HG02981 (cell line): ENCODE measurements around the gene KANSL1.

Experiments used
- ATAC-seq: cut with Tn5 transposase; IDR thresholded peaks from one replicate; pipeline ENCODE4 v1.9.1; 2021; ENCODE audit warnings: mild to moderate bottlenecking, moderate library complexity; ENCODE audit not compliant: unreplicated experiment

Gene KANSL1

DNA sequence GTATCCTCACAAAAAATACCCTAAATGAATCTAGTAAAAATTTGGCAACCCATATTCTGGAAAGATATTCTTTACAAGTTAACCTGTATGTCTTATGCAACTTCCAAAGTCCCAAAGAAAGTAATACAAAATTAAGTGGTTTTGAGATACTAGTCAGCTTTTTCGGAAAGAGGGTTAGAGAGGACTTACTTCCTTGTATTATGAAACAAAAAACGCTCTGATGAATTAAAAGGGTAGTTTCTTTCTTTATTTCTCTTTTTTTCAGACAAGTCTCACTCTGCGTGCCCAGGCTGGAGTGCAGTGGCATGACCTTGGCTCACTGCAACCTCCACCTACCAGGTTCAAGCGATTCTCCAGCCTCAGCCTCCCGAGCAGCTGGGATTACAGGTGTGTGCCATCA is 51.6 kb downstream of the KANSL1 start:
- ATAC-seq: no peak

DNA sequence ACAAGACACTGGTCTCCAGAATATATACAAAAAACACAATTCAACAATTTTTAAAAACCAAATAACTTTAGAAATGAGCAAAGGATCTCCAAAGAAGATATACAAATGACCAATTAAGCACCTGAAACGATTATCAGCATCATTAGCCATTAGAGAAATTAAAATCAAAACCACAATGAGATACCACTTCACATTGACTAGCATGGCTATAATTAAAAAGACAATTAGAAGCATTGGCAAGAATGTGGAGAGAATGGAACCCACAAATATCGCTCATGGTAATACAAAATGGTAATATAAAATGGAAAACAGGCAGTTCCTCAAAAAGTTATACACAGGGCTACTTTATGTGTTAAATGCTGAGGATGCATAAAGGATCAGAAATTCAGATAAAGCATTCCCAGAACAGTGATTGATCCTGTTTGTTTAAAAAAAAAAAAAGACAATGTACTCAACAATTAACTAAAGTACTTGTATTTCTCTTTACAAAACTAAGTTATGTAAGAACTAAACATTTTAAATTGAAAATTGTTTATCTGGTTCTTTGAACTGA is 52.5 kb downstream of the KANSL1 start:
- no peak for ATAC-seq

DNA sequence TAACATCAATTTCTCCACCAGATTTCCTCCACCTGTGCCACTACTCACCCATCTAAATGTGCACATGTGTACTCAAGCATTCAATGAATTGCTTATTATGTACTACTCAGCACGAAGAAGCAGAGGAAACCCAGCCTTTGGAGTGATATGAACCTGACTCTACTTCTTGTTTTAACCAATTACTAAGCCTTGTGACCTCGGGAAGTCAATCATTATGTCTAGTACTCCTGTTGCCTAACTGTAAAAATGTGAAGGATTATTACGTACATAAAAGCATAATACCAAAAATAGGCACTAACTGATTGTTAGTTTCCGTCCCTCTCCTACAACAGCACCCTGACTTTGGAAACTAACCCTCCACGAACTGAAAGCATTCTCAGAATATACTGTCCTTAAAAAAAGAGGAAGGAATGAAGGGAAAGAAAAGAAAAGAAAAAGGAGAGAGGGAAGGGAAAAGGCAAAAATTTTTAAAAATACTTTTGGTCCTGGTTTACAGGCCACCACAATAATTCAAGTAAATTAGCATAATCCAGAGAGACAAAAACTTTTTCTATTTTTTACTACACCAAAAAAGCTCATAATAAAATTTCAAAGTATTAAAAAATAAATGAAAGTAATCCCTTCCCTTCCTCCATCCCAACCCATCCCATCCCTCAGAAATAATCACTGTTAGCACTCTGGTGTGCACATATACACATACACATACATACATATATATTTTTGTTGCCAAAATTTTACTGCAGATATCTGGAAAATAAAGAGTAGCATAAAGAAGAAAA is 53.6 kb downstream of the KANSL1 start:
- ATAC-seq: no peak

DNA sequence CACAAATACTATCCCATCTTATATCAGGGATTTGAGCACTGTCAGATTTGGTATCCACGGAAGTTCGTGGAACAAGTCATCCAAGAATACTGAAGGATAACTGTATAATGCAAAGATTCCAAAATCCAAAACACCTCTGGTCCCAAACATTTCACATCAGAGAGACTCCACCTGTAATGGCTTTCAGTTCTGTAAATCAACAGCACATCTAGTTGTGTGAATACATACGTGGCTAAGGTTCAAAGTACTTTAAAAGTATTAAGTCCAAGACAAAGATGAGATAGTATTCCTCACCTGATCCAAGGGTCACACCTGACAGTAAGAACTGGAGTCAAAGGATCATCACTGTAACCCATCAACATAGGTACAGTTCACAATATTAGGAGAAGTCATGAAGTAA is 54.8 kb downstream of the KANSL1 start:
- ATAC-seq: no peak

DNA sequence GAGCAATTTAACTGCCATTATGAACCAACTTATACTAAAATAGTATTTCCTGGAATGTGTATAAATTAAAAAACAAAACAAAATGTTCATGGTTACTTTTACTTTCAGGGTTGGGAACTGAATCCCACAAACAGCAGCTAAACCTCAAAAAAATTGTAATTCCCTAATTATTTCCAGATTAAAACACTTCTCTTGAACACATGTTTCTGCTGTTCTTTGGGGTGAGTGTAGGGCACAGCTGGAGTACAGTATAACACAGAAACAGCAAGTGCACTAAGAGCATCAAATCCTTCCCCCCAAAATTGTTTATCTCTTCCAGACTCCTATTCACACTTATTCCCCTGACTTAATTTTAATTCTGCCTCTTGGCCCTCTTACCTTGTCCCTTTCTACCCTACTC is 56.4 kb downstream of the KANSL1 start:
- ATAC-seq: no peak

DNA sequence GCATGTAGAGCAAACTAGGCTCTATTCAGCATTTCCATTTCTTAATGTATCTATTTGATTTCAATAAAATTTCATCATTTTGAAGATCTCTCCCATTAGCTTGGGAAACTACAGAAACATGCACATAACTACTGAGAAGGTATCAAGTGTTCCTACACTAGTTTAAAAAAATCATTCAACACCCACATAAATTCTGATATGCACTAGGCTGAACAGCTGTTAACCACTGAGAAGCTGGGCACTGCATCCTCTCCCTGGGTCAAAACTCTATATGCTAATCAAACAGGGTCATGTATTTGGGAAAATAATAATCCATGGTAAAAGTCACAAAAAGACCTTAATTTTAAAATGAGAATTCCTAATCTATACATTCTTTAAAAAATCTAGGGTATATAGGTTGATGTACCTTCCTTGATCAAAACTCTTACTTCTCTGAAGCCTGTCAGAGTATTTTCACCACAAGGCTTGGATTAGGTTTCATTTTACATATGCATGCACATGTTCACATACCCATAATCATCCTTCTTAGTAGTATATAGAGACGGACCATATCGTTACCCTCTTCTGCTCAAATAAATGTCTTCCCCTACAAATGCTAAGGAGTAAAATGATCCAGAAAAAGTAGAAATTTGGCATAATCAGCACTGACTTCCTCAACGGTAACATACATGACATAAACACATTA is 57.2 kb downstream of the KANSL1 start:
- no peak for ATAC-seq

DNA sequence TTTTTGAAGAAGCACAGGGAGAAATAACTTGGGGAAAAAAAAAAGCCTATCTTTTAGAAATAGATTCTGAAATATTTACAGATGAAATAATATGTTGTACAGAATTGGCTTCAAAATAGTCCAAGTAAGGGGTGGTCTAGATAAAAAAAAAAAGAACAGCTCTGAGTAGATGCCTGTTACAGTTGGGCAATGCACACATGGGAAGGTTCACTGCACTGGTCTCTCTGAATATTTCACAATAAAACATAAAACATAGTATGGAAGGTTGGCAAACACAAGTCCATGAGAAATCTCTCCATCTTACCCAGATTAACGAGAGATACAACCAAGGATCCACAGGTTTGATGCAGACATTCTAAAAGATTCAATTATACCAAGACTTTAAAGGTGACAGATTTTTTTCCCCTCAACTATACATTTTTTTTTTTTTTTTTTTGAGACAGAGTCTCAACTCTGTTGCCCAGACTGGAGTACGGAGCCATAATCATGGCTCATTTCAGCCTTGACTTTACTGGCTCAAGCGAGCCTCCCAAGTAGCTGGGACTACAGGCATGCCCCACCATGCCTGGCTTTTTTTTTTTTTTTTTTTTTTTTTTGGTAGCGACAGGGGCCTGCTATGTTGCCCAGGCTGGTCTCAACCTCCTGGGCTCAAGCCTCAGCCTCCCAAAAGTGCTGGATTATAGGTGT is 58.0 kb downstream of the KANSL1 start:
- ATAC-seq: no peak

DNA sequence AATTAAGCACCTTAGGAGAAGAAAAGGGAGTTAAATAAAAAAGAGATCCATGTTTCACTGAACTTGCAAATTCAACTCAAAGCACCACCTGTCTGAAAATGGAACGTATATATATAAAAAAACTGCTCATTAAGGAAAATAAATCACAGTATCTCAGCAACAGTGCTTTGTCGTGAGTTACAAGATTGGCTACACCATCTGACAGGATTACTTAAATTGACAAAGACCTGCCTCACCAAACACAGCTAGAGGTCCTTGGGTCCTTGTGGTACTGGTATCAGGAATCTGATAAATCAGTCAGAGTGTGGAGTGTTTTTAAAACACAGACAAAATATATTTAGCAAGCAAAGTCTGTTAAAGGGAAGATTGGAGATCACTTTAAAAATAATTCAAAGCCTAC is 63.9 kb downstream of the KANSL1 start:
- no peak for ATAC-seq

DNA sequence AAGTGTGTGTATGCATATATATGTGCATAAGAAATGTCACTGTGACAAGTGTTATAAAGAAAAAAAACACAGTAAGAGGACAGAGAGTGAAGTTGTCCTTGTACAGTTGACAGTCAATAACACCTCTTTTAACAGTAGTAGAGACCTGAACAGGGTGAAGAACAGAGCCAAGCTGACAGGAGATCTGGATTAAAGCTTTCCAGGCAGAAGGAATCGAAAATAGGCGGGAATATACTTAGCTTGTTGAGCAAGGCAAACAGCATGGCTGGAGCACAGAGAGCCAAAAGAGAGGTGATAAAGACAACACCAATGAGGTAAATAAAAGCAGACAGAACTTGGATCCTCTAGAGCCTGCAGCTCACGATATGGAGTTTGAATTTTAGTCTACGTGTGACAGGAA is 64.8 kb downstream of the KANSL1 start:
- ATAC-seq: no peak

DNA sequence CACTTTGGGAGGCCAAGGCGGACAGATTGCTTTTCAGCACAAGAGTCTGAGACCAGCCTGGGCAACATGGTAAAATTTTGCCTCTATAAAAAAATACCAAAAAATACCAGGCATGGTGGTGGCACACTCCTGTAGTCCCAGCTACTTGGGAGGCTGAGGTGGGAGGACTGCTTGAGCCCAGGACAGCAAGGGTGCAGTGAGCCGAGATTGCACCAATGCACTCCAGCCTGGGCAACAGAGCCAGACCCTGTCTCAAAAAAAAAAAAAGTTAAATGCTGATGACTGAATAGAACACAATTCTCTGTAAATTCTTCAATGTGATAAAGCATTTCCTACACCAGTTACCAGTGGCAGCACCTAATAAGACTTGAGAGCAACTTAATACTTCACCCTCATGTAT is 65.7 kb downstream of the KANSL1 start:
- no peak for ATAC-seq

DNA sequence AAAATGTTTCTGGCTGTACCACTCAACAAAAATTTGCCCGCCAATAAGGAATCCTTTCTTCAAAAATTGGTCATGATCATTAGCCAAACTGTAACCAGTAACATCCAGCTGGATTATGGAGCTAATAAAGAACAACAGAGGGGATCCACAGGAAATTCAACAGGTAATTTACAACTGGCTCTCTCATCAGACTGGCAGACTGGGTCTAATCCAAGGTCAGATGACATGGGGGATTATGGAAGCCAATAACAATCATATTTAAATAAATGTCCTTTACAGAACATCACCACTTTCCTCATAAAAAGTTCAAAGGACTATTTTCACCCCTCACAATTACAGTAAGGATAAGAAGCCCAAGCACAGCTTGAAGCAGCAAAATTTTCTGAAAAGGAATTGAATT is 66.4 kb downstream of the KANSL1 start:
- no peak for ATAC-seq

DNA sequence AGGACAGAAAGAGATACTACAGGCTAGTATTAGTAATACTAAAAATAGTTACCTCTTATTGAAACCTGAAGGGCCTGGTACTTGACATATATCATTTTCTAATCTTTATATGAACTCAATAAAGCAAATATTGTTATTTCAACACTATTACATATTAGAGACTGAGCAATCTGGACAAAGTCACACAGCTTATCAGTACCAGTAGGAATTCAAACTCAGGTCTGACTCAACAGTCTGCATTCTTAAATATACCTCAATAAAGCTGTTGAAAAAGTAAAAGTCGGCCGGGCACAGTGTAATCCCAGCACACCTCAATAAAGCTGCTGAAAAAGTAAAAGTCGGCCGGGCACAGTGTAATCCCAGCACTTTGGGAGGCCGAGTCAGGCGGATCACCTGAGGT is 67.4 kb downstream of the KANSL1 start:
- ATAC-seq: no peak

DNA sequence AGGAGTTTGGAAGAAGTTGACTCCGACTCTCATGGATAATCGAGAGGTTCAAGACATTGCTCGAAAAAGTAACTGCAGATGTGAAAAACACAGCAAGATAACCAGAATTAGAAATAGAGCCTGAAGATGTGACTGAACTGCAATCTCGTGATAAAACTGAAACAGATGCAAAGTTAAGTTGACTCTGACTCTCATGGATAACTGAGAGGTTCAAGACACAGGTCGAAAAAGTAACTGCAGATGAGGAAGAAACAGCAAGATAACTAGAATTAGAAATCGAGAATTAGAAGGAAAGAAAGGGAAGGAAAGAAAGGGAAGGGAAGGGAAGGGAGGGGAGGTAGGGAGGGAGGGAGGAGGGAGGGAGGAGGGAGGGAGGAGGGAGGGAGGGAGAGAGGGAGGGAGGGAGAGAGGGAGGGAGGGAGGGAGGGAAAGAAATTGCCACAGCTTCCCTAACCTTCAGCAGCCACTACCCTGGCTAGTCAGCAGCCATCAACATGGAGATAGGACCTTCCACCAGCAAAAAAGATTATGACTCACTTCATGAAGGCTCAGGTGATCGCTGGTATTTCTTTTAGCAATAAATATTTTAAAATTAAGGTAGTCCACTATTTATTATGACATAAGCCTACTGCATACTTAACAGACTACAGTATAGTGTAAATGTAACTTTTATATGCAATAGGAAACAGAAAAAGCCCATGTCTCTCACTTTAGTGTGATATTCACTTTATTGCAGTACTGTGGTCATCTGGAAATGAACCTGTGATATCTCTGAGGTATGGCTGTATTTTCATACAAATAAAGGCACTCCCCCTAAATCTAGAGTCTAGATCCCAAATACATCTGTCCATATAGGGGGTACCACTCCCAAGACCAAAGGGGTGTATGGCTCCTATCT is 68.3 kb downstream of the KANSL1 start:
- no peak for ATAC-seq

DNA sequence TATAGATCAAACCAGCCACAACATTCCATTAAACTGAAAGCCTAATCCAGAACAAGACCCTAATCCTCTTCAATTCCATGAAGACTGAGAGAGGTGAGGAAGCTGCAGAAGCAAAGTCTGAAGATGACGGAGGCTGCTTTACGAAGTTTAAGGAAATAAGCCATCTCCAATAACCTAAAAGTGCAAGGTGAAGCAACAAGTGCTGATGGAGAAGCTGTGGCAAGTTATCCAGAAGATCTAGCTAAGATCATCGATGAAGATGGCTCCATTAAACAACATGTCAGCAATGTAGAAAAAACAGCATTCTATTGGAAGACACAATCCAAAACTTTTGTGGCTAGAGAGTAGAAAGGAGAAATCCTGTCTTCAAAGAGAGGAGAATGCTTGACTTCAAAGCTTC is 69.6 kb downstream of the KANSL1 start:
- ATAC-seq: no peak

DNA sequence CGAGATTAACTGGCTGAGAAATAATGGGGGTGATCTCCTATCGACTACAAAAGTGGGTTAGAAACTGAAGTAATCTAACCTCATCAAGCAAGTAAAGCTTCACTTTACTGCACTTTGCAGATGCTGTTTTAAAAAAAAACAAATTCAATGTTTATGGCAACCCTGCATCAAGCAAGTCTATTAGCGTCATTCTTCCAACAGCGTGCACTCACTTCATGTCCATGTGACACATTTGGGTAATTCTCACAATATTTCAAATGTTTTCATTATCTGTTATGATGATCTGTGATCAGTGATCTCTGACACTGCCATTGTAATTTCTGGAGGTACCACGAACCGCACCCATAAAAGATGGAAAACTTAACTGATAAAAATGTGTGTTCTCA is 70.8 kb downstream of the KANSL1 start:
- ATAC-seq: no peak

DNA sequence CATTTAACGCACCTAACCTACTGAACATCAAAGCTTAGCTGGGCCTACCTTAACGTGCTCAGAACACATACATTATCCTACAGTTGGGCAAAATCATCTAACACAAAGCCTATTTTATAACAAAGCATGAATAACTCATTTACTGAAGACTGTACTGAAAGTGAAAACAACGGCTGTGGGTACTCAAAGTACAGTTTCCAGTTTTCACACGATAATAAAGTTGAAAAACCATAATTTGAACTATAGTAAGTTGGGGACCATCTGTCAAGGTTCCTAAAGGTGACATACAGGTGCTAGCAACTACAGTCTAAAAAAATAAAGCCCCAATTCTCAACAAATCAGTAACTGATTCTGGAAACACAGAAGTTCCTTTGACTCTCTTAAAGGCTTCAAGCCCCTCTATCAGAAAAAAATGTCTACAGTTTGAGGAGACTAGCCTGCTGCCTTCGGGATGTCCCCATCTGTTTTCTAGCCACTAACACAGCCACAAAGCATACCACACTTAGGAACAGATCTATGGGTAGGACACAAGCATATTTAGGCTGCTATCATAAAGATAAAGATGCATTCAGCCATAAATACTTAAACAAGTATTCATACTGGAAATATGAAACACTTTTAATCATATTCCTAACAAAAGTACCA is 71.3 kb downstream of the KANSL1 start:
- no peak for ATAC-seq

DNA sequence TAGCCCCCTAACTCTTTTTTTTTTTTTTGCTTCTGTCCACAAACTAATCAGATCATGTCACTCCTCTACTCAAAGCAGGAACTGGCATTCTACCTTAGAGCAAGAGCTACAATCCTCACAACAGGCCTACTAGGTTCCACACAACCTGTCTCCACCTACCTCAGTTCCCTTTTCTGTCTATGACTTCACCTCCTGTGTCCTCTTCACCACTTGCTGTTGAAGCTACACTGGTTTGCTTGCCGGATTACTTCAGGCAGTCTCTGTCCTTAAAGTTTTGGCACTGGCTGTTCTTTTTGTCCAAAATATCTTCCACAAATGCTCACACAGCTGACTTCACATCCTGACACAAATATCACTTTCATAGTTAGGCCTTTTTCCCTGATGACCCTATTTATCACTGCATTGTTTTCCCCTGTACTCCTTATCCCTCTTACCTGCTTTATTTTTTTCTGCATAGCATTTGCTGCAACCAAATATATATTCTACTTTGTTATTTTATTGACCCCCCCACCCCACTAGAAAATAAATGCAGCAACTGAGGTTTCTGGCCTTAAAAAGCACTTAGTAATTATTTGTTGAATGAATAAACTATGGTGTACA is 72.0 kb downstream of the KANSL1 start:
- ATAC-seq: no peak

DNA sequence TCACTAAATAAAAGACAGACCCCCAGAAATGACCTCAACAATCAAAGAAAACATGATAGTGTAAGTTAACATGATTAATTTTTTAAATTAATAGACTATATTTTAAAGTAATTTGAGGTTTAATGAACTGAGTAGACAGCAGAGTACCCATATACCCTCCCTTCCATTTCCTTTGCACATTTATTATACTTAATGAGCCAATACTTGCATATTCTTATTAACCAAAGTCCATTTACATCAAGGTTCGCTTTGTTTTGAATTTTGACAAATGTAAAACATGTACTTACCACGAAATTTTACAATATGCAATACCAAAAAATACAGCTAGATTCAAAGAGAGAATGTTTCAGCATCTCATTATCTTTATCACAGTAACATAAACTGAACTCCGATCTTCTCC is 72.7 kb downstream of the KANSL1 start:
- ATAC-seq: no peak

DNA sequence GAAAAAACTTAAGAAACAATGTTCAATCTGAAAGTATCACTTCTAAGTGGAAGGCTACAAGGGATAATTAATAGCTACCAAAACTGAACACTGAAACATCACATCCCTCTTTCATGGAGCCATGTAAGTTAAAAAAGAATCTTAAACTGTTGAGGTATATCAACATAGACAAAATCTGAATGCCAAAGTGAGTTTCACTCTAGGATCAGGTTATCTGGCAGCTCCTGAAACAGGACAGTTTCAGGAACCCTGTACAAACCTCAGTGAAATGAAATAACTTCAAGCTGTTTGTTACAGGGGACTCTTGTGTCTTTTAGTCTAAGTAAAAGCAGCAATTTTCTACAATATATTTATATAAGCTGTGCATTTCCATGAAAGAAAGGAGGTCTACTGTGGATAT is 73.2 kb downstream of the KANSL1 start:
- ATAC-seq: no peak

DNA sequence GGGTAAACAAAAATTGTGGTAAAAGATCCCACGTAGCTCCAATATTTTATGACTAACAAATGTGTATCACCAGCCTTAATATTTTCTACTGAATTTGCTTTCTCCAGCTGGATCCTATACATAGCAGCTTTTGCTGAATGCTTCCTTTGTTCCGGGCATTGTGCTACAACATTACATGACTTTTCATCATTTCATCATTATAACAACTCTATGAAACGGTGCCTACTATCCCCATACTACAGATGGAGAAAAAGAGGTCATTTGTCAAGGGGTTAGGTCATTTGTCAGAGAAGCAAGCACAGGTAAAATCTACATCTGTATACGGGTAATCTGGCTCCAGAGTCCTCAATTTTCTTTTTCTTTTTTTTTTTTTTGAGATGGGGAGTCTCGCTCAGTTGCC is 74.3 kb downstream of the KANSL1 start:
- no peak for ATAC-seq
